ENCODE measurements around the gene AASS.

AASS gene

DNA sequence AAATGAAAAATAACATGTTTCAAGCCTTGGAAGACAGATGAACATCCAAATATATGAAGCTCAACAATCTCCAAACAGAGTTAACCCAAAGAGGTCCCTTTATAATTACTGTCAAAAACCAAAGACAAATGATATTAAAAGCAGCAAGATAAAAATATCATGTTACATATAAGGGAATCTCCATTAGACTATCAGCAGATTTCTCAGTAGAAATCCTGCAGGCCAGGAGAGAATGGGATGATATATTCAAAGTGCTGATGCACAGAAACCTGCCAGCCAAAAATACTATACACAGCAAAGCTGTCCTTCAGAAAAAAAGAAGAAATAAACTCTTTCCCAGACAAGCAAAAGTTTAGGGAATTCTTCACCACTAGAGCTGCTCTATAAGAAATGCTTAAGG lies 41.0 kb downstream of the AASS start:
- DNase-seq: no peak

DNA sequence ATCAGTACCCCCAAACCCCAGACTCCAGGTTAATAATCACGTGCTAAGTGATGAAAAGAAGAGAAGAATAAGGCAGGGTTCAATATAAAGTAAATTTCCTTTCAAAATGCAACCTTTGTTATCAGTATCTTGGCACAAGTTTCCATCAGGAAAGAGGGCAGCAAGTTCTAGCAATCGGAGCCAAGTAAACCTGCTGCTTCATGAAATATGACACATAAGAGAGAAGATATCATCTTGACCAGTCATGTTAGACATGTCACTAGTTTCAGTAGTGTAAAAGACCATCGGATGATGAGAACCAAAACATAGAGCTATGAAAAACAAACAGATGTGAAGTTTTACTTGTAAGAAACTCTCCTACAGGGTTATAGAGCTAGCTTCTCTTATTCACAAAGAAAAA lies 44.0 kb downstream of the AASS start:
- DNase-seq: no peak

DNA sequence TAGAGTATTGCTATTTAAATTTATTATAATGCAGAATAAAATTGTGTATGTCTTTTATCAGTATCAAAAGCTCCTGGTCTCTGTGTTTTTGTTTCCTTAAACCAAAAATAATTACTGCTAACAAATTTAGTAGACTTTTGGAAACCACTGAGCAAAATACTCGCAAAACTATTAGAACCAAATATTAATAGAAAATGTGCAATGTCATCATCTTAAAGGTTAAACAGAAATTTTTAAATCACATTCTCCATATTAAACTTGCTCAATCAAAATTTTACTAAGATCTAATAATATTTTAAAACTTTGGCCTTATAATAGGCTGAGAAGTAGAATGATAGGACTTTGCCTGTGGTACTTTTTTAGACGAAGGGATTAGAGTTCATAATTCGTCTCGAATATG lies 48.4 kb downstream of the AASS start:
- DNase-seq: no peak

DNA sequence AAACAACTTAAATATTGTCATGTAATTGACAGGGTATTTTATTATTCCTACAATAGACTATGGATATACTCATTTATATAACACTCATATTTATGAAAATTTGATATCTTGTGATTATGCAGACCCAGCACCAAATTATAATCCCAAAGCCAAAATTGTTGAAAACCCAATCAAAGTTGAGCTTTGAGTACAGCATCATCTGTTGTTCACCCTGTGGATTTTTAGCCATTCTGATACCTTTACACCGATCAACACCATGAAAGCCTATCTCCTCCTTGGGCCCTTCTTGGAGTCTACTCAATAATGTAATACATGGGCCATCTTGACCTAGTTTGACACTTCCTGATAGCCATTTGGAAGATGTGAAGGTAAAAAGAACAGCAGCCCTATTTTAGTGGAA lies 49.5 kb downstream of the AASS start:
- DNase-seq: no peak

DNA sequence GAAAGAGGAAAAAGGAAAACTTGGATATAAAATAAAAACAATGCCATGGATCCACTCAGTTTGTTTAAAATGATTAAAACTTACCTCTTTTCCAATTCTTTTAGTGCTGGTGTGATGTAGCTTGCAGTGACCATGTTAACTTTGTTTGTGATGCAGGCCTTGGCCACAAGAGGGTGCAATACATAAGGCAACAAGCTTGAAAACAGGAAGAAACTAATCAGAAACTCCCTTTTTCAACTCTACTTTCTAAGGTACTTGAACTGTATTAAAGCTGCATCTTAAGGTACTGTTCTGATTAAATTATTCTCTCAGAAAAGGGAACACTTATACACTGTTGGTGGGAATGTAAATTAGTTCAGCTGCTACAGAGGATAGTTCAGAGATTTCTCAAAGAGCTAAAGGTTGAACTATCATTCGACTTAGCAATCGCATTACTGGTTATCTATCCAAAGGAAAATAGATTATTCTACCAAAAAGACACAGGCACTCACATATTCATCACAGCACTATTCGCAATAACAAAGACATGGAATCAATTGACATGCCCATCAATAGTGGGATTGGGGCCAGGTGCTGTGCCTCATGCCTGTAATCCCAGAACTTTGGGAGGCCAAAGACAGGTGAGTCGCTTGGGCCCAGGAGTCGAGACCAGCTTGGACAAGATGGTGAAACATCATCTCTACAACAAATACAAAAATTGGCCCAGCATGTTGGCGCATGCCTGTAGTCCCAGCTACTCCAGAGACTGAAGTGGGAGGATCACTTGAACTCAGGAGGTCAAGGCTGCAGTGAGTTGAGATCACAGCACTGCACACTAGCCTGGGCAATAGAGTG lies 50.9 kb downstream of the AASS start:
- peak; percentile 64 for DNase-seq

DNA sequence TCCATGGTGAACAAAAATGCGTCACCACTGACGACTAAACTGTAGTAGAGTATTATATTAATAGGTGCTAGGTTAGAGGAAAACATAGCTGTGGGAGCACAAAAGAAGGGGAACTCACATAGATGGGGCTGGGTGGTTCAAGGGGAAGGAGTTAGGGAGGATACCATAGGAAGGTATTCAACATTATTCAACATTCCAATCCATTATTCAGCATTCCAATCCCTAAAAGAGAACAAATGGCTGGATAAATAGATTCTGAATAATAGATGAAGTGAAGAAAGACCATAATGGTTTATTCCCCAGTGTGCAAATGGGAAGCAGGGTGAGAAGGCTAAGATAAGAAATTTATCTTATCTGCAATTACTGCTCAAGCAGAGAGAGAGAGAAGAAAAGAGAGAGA lies 61.4 kb downstream of the AASS start:
- no peak for DNase-seq

DNA sequence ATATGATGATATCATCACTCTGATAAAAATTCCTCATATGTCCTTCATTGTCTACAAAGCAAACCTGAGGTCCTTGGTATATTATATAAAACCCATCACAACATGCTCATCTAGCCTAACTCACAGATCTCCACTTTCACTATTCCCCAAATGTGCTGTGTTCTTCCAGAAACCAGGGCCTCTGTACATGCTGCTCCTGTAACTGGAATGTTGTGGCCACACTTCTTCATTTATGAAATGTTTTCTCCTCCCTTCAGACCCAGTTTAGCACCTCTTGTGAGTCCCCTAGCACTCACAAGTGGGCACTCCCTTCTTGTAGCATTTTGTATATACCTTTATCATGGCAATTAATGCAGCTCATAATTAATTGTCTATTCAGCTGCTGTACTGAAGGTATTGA lies 61.9 kb downstream of the AASS start:
- no peak for DNase-seq

DNA sequence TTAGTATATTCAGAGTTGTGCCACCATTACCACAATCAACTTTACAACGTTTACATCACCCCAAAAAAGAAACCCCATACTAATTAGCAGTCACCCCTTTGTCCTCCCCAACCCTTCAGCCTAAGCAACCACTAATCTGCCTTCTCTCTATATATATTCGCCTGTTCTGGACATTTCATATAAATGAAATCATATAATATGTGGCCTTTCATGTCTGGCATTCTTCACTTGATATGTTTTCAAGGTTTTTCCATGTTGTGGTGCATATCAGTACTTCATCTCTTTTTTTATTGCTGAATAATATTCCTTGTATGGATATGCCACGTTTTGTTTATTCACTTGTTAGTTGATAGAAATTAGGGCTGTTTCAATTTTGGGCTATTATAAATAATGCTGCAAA lies 70.4 kb downstream of the AASS start:
- DNase-seq: no peak

DNA sequence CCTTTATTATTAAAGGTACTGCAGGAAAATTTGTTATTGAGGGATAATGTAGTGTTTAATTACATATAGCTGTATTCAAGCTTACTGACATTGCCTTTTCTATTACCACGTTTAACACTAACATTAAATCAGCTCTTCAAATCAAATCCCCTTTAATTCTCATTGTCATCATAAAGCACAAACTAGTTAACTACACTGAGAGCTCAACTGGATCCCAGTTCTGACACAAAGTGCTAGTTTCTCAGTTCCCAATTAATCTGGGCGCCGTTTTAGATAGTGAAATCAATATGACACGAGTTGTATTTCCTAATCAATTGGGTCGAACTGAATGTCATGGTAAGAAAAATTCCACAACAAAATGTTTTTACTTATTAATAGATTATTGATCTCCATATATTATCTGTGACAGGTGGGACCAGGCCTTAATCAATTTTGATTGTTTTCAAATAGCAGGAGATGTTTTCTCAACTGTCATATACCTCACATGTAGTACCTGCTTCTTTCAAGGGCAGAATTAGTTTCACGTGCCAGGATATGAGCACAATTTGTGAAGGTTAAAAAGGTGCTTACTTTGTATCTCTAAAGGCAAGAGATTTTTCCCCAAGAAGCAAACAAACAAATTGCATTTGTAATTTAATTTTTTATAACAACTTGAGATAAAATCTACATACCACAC lies 71.0 kb downstream of the AASS start:
- no peak for DNase-seq

DNA sequence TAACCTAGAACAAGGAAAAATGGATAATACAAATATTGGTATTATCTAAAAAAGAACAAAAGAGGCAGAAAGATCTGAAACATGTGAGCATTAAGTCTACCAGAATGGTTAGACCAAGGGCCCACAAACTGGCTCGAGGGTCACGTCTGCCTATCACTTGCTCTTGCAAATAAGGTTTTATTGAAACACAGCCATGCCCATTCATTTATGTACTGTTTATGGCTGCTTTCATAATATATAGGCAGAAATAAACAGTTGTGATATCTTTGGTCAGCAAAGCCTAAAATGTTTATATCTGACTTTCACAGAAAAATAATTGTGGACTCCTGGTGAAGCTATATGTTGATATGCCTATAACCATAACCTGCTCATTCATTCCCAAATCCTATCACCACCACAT lies 71.8 kb downstream of the AASS start:
- no peak for DNase-seq

DNA sequence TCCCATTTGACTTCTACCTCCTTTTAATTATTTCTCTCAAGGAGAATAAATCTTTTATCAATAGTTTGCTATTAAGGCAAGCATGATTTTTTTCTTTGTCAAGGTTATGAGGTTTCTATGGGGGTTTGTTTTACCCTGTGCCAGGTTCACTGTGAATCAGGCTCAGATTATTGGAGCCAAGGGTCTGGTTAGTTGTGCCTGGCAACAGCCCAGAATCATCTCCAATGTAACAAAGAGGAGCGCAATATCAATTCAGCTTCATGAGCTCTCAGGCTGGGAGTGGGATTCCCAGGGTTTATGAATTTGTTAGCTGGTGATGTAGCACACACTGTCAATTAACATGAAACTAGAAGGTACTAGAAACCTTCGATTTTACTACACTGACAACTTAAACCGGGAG lies 73.2 kb downstream of the AASS start:
- peak; percentile 5 for DNase-seq

DNA sequence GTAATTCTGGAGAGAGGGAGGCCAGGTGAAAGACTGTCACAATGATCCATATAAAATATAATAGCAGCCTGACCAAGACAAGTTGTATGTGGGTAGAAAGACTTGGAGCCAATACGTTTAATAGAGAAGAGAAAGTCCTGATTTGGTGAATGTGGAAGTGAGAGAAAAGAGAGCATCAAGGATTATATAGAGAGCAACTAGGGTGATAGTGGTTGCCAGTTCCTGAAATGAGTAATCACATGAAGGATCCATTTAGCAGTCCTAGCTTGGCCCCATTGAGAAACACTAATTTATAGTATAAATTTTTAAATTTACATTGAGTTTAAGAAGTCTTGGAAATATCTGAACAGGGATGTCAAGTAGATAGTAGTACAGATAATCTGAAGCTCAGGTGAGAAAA lies 74.0 kb downstream of the AASS start:
- no peak for DNase-seq

DNA sequence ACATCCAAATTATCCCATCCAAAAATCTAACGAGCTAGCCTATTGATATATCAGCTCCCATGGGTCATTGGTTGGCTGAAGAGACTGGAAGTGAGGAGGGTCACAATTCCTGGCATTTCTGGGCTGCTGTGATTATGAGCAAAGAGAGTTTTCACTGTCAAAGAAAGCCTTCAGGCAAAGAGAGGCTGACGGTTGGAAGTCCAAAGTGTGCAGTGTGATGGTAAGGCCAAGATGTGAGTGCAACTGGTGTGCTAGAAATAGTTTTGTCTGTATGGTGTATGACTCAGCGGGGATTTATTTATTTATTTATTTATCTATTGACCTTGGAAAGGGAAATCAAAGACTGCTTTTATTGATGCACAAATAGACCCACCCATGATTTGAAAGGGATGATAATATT lies 75.0 kb downstream of the AASS start:
- DNase-seq: no peak

DNA sequence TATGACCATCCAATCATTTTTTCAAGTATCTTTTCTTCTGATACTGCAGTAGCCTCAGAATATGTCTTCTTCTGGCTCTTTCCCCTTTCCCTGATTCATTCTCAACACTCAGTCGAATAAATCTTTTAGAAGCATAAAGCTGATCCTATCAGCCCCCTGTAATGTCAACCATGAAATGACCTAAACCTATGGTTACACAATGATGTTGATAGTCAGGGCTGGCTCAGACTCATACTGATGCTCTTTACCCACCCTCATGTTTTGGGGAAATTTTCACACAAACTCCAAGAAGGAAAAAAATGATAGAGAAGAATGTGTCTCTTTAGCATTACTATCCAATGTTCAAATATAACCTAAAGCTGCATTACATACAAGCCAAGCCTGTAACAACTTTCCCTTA lies 76.0 kb downstream of the AASS start:
- DNase-seq: no peak

DNA sequence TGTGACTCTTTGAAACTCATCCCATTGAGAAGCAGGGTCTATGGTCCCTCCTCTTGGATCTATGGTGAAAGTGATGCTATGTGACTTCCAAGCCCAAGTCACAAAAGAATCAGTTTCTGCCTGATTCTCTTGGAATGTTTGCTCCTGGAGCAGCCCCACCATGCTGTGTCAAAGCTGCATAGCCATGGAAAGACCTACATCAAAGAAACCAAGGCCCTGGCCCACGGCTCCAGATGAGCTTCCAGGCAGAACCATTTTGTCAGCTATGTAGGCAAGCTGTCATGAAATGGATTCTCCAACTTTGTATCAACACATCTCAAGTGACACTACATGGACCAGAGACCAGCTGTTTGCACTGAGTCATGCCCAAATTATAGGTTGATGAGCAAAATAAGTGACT lies 77.0 kb downstream of the AASS start:
- no peak for DNase-seq

DNA sequence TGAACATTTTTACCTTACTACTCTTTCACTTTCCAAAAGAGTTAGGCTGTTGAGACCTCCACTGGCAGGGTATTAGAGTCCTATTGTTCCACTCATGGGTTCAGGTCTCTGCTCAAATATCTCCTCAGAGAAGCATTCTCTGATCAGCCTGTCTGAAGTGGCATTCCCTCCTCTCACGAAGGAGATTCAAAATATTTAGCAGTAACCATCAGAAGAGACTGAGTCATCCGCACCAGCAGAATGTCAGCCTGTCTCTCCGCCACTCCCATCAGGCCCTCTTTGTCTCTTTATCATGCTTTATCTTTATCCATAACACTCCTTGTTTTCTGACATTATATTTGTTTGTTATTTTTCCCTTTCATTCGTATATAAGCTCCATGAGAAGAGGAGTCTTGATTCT lies 79.1 kb downstream of the AASS start:
- no peak for DNase-seq

DNA sequence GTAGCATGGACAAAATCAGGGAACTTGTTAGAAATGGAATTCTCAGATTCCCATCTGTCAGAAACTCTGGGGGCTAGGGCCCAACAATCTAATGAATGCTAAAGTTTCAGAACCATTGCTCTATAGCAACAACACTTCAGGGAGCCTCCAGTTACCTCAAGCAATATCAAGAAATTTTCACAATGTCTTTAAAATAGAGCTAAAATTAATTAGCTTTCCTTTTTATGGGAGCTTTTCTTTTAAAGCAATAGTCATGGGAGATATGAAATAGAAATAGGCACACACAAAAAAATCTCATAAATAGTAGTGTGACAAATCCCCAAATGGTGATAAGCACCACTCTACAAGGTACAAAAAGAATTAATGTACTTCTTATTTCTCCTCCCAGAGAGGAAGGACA lies 80.9 kb downstream of the AASS start:
- no peak for DNase-seq

DNA sequence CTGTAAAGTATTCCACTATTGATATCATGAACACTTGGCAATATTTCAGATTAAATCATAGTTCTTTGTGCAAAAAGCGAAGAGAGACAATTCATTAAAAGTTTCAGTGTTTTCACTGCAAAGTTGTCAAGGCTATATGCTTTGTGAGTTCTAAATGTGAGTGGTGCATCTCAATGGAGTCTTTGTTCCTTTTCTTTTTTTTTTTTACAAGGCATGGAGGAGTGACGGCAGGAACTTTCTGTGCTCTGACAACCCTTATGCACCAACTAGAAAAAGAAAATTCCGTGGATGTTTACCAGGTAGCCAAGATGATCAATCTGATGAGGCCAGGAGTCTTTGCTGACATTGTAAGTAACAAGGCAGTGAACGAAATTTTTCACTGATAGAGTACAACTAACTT lies 84.5 kb downstream of the AASS start:
- no peak for DNase-seq

DNA sequence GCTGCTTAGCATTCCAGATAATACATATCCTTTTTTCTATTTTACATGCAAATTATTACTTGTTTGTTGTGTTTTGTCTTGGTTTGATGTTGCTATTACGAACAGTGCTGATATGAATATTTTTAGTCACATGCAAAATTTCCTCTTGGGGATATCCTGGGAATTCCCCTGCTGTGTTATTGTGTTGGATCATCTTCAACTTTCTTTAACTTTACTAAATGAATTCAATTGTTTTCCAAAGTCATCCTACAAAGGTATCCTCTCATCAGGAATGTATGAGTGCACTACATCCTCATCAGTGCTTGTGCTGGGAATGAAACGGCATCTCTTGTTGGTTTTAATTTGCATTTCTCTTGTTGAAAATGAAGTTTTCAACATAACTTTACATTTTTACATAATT lies 87.1 kb downstream of the AASS start:
- DNase-seq: no peak

DNA sequence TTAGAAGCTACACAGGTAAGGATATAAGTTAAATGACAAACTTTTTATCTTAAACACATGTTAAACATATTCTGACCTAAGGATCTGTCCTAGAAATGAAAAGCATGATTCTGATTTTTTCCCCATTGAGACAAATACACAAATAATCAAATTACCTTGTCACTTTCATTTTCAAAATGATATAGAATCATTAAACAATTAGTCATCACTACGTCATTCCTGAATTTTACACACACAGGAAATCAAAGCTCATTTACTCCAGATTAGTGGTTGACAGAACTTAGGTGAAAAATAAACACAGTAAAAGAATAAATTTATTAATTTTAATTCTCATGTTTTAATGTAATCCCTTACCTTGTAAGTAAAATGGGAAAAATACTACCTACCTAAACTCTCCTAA lies 89.0 kb downstream of the AASS start:
- DNase-seq: no peak

DNA sequence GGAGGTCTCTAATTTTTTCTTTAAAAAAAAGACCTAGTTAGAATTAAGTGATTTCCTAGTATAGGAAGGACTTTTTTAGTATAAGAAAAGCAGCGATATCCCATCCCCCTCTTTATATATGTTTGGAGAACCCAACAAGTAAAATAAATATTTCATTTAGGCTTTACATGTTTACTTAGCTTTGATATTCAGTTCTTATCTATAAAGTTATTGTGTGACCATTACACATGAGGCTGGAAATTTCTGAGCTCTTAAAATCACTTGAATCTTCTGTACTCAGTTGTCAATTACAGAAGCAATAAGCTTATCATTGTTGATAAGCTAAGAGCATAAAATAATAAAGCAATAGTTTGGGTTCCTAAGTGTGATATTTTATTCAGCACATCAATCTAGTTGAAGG lies 89.7 kb downstream of the AASS start:
- no peak for DNase-seq

DNA sequence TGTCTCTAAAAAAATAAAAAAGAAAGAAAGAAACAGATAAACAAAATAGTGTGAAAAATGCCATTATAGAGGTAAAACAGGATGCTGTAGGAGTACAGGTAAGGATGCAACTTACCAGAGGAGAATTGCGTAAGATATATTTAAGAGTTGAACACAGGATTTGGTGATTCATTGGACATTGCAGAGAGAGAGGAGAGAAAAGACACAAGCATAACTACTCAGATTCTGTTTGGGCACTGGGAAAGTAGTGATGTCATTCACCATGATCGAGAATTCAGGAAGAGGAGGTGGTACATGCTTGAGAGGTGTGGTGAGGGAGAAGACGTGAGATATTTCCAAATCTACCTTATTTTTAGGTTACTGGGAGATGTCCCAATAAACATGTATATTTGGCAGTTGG lies 97.6 kb downstream of the AASS start:
- no peak for DNase-seq

DNA sequence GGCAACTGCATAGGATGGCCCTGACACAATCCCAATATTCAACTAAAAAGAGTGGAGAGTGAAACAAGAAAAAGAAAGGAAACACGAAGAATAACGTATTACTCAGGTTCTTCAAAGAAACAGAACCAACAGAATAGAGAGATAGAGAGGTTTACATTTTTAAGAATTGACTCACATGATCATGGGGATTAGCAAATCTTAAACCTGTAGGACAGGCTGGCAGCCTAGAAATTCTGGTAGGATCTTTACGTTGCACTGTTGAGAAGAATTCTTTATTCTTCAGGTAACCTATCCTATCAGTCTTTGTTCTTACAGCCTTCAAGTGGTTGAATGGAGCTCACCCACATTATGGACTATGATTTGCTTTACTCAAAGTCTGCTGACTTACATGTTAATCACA lies 103.9 kb downstream of the AASS start:
- no peak for DNase-seq

DNA sequence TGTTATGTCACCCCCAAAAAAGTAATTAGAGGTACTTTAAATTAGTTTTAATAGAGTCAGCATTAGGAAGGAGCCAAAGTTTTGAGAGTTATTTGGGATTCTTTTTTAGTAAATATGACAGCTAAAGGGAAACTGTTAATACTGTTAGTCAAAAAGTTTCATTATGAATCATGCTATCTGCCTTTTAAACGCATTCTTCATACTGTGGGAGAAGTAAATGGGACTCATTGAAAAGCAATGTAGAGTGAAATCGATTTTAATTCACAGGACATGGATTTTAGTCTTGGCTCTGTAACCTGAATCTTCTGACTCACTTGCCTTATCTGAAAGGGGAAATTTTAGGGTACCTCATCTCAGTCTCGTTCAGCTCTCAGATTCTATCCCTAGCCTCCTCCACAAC lies 105.1 kb downstream of the AASS start:
- DNase-seq: no peak

DNA sequence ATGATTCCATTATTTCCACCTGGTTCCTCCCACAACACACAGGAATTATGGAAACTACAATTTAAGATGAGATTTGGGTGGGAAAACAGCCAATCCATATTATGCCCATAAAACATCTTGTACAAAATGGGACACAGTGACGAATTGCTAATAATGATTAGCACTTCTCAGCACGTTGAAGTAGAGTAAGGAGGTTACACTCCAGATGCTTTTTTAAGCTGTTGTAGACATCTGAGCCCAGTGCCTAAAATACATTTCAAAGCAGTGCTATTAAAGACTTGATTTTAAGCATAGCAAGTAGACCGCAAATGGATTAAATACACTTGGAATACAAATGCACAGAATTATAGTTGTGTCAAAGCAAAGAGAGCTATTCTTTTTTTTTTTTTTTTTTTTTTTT lies 105.9 kb downstream of the AASS start:
- DNase-seq: no peak
